ENCODE results near the gene OCRL. TPM values are rescaled to one million over a fixed set of nuclear protein-coding genes. Genes with fewer than 3 reads are reported as not detected.

OCRL gene
- total and polyA plus RNA-seq, 2 experiments from 2014 or later = 10.6 to 17.2 TPM

- no peak overlapping the region for H3K4me3 ChIP-seq
- in situ Hi-C loops (cut with MboI) = no loop called here
- H3K79me2 ChIP-seq (ENCODE audit: insufficient read depth) = no peaks in the 10 kb centered on the region
- WGBS, 2 experiments (ENCODE audit: low coverage in 1 of 2, low lambda C conversion rate in 2 of 2, missing lambda C conversion rate in 2 of 2) = 88 to 97% methylated on average over 3 of the region's 3 CpGs
- H3K36me3 ChIP-seq (ENCODE audit: low read depth) = no peaks in the 10 kb centered on the region
- H3K9me2 ChIP-seq (ENCODE audit: insufficient read depth) = no peaks in the 10 kb centered on the region
- no peak overlapping the region for H3K4me2 ChIP-seq (ENCODE audit: unreplicated experiment)
- H2AFZ ChIP-seq = no peak overlapping the region
- H3K27me3 ChIP-seq (replicated peaks; ENCODE audit: insufficient read depth) = no peaks in the 10 kb centered on the region
- no peaks in the 10 kb centered on the region for H4K20me1 ChIP-seq (ENCODE audit: insufficient read depth)
- H3K9ac ChIP-seq = no peak overlapping the region
- TF ChIP-seq EZH2phosphoT487 (IDR thresholded peaks at IDR 0.05; ENCODE audit: insufficient read depth, low read depth) = no peak
- TF ChIP-seq EZH2 (IDR thresholded peaks at IDR 0.05; ENCODE audit: insufficient read depth, poor library complexity, severe bottlenecking) = no peak
- no peak overlapping the region for H3K27ac ChIP-seq
- H3F3A ChIP-seq (ENCODE audit: insufficient read depth) = no peaks in the 10 kb centered on the region
- H3K9me3 ChIP-seq (ENCODE audit: low read depth) = no peaks in the 10 kb centered on the region
- no peak for DNase-seq
- H3K4me1 ChIP-seq (ENCODE audit: insufficient read depth) = peaks cover 6% of the 10 kb centered on the region
Observed at GRCh38 chrX:129641469-129641868, 101.4 kb downstream of the OCRL start.

- Histone ChIP-seq H3K27ac (no peak overlapping the region), H3K79me2 (ENCODE audit: insufficient read depth) (no peaks in the 10 kb centered on the region), H3K9me3 (ENCODE audit: low read depth) (no peaks in the 10 kb centered on the region), H3K27me3 (replicated peaks; ENCODE audit: insufficient read depth) (no peaks in the 10 kb centered on the region), H3K4me3 (no peak overlapping the region), H3K4me2 (ENCODE audit: unreplicated experiment) (no peak overlapping the region), H3K9ac (no peak overlapping the region), H3K4me1 (ENCODE audit: insufficient read depth) (peaks cover 6% of the 10 kb centered on the region), H3K36me3 (ENCODE audit: low read depth) (no peaks in the 10 kb centered on the region), H3F3A (ENCODE audit: insufficient read depth) (no peaks in the 10 kb centered on the region), H3K9me2 (ENCODE audit: insufficient read depth) (no peaks in the 10 kb centered on the region), H2AFZ (no peak overlapping the region), H4K20me1 (ENCODE audit: insufficient read depth) (no peaks in the 10 kb centered on the region)
- WGBS, 2 experiments (ENCODE audit: low coverage in 1 of 2, low lambda C conversion rate in 2 of 2, missing lambda C conversion rate in 2 of 2) = 93 to 97% methylated on average over 3 of the region's 3 CpGs
- no peak for TF ChIP-seq EZH2phosphoT487 (IDR thresholded peaks at IDR 0.05; ENCODE audit: insufficient read depth, low read depth)
- TF ChIP-seq EZH2 (IDR thresholded peaks at IDR 0.05; ENCODE audit: insufficient read depth, poor library complexity, severe bottlenecking) = no peak
- peak; percentile 22 for DNase-seq
- in situ Hi-C loops (cut with MboI) = no loop called here
Observed at GRCh38 chrX:129641941-129642340, 101.9 kb downstream of the OCRL start.

Small RNAs within 50 kb of the gene (small RNA-seq; reads per million reads assigned to genes)
- gene RF01169 (ENCODE audit: low read depth, low replicate concordance) = not detected

Other genes with a start within 250 kb of the OCRL start
- gene SMARCA1, start 16.8 kb upstream of the OCRL start, total RNA-seq (2014; rRNA removed; shearing (Covaris generic)) = 36.9 and 40.7 TPM in 2 replicates
- 36.3 and 38.5 TPM in 2 replicates for gene SMARCA1, start 16.8 kb upstream of the OCRL start, polyA plus RNA-seq (2016; fragmentation: Nextera tagmentation; extraction: Ambion mirVana)
- 0.43 and 1.1 TPM in 2 replicates for gene APLN, start 114.7 kb downstream of the OCRL start, total RNA-seq (2014; rRNA removed; shearing (Covaris generic))
- 0.80 and 1.1 TPM in 2 replicates for gene APLN, start 114.7 kb downstream of the OCRL start, polyA plus RNA-seq (2016; fragmentation: Nextera tagmentation; extraction: Ambion mirVana)
- gene XPNPEP2, start 198.7 kb downstream of the OCRL start, total RNA-seq (2014; rRNA removed; shearing (Covaris generic)) = 0.65 and 1.9 TPM in 2 replicates
- gene XPNPEP2, start 198.7 kb downstream of the OCRL start, polyA plus RNA-seq (2016; fragmentation: Nextera tagmentation; extraction: Ambion mirVana) = 0.56 and 0.74 TPM in 2 replicates
- not detected in 2 replicates for gene SASH3, start 239.7 kb downstream of the OCRL start, total RNA-seq (2014; rRNA removed; shearing (Covaris generic))
- 0.06 and 0.27 TPM in 2 replicates for gene SASH3, start 239.7 kb downstream of the OCRL start, polyA plus RNA-seq (2016; fragmentation: Nextera tagmentation; extraction: Ambion mirVana)